A673 (cell line): ENCODE data around the gene LEF1. TPM values are rescaled to one million over a fixed set of nuclear protein-coding genes. Genes with fewer than 3 reads are reported as not detected.

ENCODE experiments used
- BruUV-seq: library from RNA; stranded (reverse); fragments of 400-500 nt; replicated peaks from 2 replicates; lab custom pipeline; 2021; lab: Mats Ljungman, UMichigan
- CTCF ChIA-PET: fragments of 300-600 bp; sonication (Branson Sonifier 250); formaldehyde crosslinking; loops from one replicate; lab custom pipeline; 2022; ENCODE audit warnings: antibody characterized with exemption; lab: Charles Lee
- POLR2A ChIA-PET: fragments of 300-600 bp; sonication (Branson Sonifier 250); formaldehyde crosslinking; loops from one replicate; lab custom pipeline; 2022; ENCODE audit warnings: antibody characterized with exemption; ENCODE audit not compliant: low non-redundant PET; lab: Charles Lee
- DNase-seq: peaks from one replicate; pipeline ENCODE4 v3.0.0-alpha.2; 2015; ENCODE audit warnings: low spot score
- H3K27ac ChIP-seq: fragments of 200-600 bp; sonication (generic); 2 replicates; pipeline ENCODE4 v1.5.1; 2016; ENCODE audit warnings: mixed run types, low read depth, mild to moderate bottlenecking, mixed read lengths, antibody characterized with exemption, low read length; ENCODE audit not compliant: poor library complexity, severe bottlenecking
- H3K27me3 ChIP-seq: fragments of 200-600 bp; sonication (generic); replicated peaks from 2 replicates; pipeline ENCODE4 v1.6.1; 2017; ENCODE audit warnings: mixed run types, low read depth, mild to moderate bottlenecking, mixed read lengths, antibody characterized with exemption, low read length; ENCODE audit not compliant: insufficient read depth, poor library complexity
- H3K36me3 ChIP-seq: fragments of 200-600 bp; sonication (generic); 2 replicates; pipeline ENCODE4 v1.6.1; 2016; ENCODE audit warnings: mixed run types, mild to moderate bottlenecking, mixed read lengths, antibody characterized with exemption, low read length; ENCODE audit not compliant: insufficient read depth, poor library complexity, severe bottlenecking
- H3K4me1 ChIP-seq: fragments of 200-600 bp; sonication (generic); 2 replicates; pipeline ENCODE4 v1.6.1; 2017; ENCODE audit warnings: mixed run types, mild to moderate bottlenecking, mixed read lengths, antibody characterized with exemption, low read length; ENCODE audit not compliant: insufficient read depth, poor library complexity, severe bottlenecking
- H3K4me3 ChIP-seq: fragments of 200-600 bp; sonication (generic); 2 replicates; pipeline ENCODE4 v1.5.1; 2016; ENCODE audit warnings: low read depth, mixed run types, mild to moderate bottlenecking, mixed read lengths, low read length; ENCODE audit not compliant: poor library complexity, severe bottlenecking
- H3K9me3 ChIP-seq: fragments of 200-600 bp; sonication (generic); 2 replicates; pipeline ENCODE4 v1.6.1; 2016; ENCODE audit warnings: mixed run types, low read depth, mild to moderate bottlenecking, mixed read lengths, antibody characterized with exemption, low read length; ENCODE audit not compliant: poor library complexity, severe bottlenecking
- EZH2 ChIP-seq: fragments of 200-600 bp; sonication (generic); IDR thresholded peaks from 2 replicates; pipeline ENCODE4 v1.6.1; 2017; ENCODE audit warnings: borderline replicate concordance, low read depth, mild to moderate bottlenecking, mixed read lengths, antibody characterized with exemption, low read length; ENCODE audit not compliant: poor library complexity, severe bottlenecking
- intact Hi-C: fragments of 100-400 bp; cut with micrococcal nuclease; formaldehyde crosslinking; loops from one replicate; pipeline ENCODE4 v1.10.0; 2022; ENCODE audit not compliant: unreplicated experiment
- total RNA-seq: library from RNA; stranded (reverse); gene quantifications from 2 replicates; pipeline ENCODE4 v1.2.3, GENCODE V29; 2021
- TF ChIP-seq, protein P1 (sequence below): fragments of 300-800, 200-600 bp; sonication (generic); conservative IDR thresholded peaks from 2 replicates; pipeline ENCODE4 v1.5.1; 2017; ENCODE audit warnings: low read depth, mild to moderate bottlenecking, antibody characterized with exemption, low read length, moderate library complexity, mixed read lengths

LEF1 gene
- total RNA-seq, 1 experiment from 2014 or later: 2.5 TPM

DNA sequence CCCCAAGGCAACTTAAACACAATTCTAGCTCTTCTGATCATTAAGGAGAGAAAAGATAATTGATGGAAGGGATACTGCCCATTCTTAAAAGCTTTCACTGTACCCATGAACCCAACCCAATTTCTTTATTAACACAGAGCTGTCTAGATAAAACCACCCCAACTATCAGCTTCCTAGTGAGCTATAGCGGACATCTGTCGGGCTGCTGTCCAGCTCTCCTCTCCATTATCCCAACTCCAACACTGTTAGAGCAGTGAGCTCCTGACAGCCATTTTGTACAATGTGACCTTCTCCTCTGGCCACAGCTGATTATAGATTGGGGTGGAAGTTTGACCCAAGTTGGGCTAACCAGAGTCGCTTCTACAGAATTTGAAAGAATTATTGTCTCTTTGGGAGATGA, 112.9 kb downstream of the LEF1 start:
- no peaks in the 10 kb centered on the region for H3K27me3 ChIP-seq
- BruUV-seq: no TSS peak
- CTCF ChIA-PET: no interaction called here

DNA sequence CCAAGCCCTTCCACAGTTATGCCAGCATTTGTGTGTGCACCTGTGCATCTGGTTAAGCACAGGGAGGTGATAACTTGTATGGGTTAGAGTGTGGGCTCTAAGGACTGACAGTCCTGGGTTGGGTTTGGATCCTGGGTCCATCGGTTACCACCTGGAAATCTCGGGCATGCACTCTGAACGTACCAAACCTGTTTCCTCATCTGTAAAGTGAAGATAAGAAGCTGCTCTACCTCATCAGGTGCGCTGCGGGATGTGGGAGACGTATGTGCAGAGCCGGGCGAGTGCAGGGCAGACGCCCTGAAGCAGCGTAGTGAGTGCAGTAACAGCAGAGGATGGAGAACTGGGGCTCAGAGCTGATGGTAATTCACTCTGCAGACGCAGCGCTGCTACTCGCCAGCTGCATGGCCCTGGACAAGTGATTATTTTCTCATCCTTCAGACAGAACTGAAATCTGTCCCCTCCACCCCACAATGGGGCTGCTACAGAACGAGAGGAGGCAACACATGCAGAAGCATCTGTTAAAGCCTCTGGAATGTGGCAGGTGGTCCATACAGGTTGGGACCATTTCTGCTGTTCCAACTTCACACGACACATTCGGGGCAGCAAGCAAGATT, 114.6 kb downstream of the LEF1 start:
- Histone ChIP-seq H3K27me3 (no peaks in the 10 kb centered on the region), H3K4me1 (no peaks in the 10 kb centered on the region), H3K9me3 (no peaks in the 10 kb centered on the region), H3K4me3 (no peak overlapping the region), H3K36me3 (no peaks in the 10 kb centered on the region), H3K27ac (no peak overlapping the region)
- BruUV-seq: no TSS peak
- intact Hi-C loops: no loop called here
- ChIA-PET POLR2A (no interaction called here), CTCF (no interaction called here)
- DNase-seq: no peak
- TF ChIP-seq EZH2: no peak
- TF ChIP-seq, protein P1, sequence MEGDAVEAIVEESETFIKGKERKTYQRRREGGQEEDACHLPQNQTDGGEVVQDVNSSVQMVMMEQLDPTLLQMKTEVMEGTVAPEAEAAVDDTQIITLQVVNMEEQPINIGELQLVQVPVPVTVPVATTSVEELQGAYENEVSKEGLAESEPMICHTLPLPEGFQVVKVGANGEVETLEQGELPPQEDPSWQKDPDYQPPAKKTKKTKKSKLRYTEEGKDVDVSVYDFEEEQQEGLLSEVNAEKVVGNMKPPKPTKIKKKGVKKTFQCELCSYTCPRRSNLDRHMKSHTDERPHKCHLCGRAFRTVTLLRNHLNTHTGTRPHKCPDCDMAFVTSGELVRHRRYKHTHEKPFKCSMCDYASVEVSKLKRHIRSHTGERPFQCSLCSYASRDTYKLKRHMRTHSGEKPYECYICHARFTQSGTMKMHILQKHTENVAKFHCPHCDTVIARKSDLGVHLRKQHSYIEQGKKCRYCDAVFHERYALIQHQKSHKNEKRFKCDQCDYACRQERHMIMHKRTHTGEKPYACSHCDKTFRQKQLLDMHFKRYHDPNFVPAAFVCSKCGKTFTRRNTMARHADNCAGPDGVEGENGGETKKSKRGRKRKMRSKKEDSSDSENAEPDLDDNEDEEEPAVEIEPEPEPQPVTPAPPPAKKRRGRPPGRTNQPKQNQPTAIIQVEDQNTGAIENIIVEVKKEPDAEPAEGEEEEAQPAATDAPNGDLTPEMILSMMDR: no peak

More for the DNA sequence above, 112.9 kb downstream of the LEF1 start:
- no peak overlapping the region for H3K27ac ChIP-seq
- no peaks in the 10 kb centered on the region for H3K9me3 ChIP-seq
- H3K4me1 ChIP-seq: no peaks in the 10 kb centered on the region
- H3K4me3 ChIP-seq: no peak overlapping the region
- DNase-seq: no peak
- TF ChIP-seq, protein P1: no peak
- no peak for TF ChIP-seq EZH2
- intact Hi-C loops: no loop called here
- H3K36me3 ChIP-seq: no peaks in the 10 kb centered on the region
- POLR2A ChIA-PET: no interaction called here

DNA sequence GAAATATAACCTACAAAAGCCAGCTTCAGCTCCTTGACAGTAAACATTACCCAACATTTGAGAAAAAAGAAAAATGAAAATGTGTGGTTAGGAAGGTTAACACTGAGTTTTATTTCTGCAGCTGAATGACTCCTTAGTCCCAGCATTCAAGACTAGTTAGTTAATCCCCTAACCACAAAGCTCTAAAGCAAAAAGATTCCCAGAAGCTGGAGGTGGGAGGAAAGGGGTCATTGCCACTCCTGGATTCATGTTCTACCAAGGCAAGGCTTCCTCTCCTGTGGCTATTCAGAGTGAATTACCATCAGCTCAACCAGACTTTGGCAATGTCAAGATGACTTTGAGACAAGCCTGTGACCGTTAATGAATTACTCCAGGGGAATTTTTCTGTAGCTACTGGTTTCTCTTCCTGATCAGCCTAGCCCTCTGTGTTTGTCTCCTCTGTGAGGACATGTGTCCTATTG, 115.5 kb downstream of the LEF1 start:
- Histone ChIP-seq H3K4me1 (no peaks in the 10 kb centered on the region), H3K27me3 (no peaks in the 10 kb centered on the region), H3K4me3 (no peak overlapping the region), H3K9me3 (no peaks in the 10 kb centered on the region), H3K27ac (no peak overlapping the region), H3K36me3 (no peaks in the 10 kb centered on the region)
- no peak for DNase-seq
- no TSS peak for BruUV-seq
- TF ChIP-seq, protein P1: no peak
- TF ChIP-seq EZH2: no peak
- CTCF ChIA-PET: no interaction called here
- POLR2A ChIA-PET: no interaction called here
- intact Hi-C loops: no loop called here
